ENCODE results near the gene SLC12A7.
A peak's percentile ranks its signal among the peaks of the same experiment; 100 is the strongest.

The SLC12A7 gene

DNA sequence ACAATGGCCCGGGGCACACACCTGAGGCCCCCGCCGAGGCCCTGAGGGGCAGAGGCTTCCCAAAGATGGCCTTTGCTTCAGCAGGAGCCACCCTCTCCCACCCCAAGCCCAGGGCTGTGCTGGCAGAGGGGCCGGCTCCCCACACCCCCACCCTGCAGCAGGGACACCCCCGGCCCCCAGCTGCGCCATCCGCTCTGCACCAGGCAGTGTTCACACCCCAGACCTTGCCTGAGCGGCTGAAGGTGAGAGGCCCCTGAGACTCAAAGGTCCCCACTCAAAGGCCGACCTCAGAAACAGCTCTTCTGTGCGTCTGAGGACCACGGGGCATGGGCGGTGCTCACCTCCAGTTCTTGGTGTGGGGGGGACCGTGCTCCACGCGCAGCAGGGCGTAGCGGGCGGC is 37.6 kb downstream of the SLC12A7 start:
- no peak overlapping the region for H3K4me3 ChIP-seq (replicated peaks; ENCODE audit: low read depth, low read length)
- TF ChIP-seq, protein P1, sequence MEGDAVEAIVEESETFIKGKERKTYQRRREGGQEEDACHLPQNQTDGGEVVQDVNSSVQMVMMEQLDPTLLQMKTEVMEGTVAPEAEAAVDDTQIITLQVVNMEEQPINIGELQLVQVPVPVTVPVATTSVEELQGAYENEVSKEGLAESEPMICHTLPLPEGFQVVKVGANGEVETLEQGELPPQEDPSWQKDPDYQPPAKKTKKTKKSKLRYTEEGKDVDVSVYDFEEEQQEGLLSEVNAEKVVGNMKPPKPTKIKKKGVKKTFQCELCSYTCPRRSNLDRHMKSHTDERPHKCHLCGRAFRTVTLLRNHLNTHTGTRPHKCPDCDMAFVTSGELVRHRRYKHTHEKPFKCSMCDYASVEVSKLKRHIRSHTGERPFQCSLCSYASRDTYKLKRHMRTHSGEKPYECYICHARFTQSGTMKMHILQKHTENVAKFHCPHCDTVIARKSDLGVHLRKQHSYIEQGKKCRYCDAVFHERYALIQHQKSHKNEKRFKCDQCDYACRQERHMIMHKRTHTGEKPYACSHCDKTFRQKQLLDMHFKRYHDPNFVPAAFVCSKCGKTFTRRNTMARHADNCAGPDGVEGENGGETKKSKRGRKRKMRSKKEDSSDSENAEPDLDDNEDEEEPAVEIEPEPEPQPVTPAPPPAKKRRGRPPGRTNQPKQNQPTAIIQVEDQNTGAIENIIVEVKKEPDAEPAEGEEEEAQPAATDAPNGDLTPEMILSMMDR (IDR thresholded peaks at IDR 0.05; ENCODE audit: low read length, missing control alignments), result no peak
- no peak for DNase-seq (ENCODE audit: low read depth)

DNA sequence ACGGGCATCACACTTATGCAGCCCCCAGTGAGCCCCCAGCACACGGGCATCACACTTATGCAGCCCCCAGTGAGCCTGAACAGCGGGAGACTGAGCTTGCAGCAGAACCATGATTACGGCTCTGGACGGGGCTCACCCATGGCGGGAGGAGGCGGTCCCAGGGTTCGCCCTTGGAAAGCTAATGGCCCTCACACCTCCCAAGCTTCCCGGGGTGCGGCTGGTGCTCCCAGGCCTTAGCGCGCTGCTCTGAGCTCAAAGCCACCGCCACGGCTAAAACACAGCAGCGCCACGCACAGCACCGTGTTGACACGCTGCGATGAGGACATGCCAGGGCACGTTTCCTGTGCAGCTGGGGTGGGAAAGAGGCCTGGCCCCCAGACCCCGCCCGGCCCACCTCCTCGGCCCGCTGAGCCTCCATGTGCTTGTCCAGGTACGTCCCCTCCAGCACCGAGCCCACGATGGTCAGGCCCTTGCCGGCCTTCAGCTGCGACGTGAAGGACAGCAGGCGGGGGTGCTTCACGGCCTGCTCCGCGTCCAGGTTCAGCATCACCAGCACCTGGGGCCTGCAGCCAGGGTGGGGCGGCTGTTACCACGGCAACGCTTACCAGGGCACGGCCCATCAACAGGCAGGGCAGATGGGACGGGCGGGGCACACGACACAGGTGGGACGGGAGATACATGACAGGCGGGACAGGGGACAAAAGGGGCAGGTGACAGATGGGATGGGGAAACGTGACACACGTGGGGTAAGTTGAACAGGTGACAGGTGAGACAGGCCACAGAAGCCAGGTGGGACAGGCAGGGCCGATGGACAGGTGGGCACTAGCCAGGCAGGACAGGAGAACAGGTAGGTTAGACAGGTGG is 38.4 kb downstream of the SLC12A7 start:
- TF ChIP-seq, protein P1 (IDR thresholded peaks at IDR 0.05; ENCODE audit: low read length, missing control alignments), result no peak

DNA sequence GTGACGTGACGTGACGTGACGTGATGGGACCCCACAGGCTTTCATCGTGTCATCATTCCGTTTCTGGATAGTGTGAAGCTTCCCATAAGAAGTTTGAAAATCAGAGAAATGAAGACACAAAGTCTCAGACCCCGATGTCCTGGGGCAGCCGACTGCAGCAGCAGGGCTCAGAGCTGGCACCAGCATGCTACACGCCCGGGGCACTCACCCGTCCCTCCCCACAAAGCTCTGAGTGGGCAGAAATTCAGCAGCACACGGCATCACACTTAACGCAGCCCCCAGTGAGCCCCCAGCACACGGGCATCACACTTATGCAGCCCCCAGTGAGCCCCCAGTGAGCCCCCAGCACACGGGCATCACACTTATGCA is 42.2 kb downstream of the SLC12A7 start:
- TF ChIP-seq, protein P1 (IDR thresholded peaks at IDR 0.05; ENCODE audit: low read length, missing control alignments), result no peak
- no peak overlapping the region for H3K4me3 ChIP-seq (replicated peaks; ENCODE audit: low read depth, low read length)
- DNase-seq (ENCODE audit: low read depth), result no peak

More for the DNA sequence above, 38.4 kb downstream of the SLC12A7 start:
- no peak for DNase-seq (ENCODE audit: low read depth)
- H3K4me3 ChIP-seq (replicated peaks; ENCODE audit: low read depth, low read length), result no peak overlapping the region

DNA sequence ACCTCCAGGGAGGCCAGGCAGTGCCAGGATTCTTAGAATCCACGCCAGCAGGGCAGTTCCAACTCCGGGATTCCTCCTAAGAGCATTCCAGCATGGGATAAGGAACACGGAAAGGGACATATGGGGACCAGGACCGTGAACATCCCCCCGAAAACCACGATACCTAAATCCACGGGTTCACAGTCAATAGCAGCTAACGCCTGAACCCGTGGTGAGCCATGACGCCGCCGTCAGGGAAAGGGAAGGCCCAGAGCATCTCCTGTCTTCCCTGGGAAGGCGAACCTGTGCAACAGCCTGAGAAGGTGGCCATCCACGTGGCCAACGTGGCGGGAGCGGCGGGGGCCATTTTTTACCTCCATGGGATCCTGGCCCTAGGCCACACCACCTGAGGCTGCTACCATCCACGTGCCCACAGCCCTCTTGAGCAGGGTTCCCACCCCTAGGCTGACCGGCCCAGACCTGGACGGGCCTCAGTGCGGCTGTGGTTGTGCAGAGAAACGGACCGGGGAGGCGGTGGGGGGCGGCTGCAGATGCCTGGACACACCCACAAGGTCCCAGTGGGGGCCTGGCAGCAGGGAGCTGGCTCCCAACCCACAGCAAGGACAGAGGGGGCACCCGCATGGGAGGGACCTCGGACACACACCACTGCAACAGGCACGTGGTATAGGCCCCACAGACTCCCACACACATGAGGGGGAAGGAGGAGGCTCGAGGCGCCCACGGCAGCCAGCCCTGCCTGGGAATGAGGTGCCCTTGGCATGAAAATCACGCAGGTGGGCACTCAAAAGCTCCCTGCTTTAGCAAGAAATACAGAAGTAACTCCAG is 42.8 kb downstream of the SLC12A7 start:
- DNase-seq (ENCODE audit: low read depth), result no peak
- TF ChIP-seq, protein P1 (IDR thresholded peaks at IDR 0.05; ENCODE audit: low read length, missing control alignments), result no peak
- no peak overlapping the region for H3K4me3 ChIP-seq (replicated peaks; ENCODE audit: low read depth, low read length)

DNA sequence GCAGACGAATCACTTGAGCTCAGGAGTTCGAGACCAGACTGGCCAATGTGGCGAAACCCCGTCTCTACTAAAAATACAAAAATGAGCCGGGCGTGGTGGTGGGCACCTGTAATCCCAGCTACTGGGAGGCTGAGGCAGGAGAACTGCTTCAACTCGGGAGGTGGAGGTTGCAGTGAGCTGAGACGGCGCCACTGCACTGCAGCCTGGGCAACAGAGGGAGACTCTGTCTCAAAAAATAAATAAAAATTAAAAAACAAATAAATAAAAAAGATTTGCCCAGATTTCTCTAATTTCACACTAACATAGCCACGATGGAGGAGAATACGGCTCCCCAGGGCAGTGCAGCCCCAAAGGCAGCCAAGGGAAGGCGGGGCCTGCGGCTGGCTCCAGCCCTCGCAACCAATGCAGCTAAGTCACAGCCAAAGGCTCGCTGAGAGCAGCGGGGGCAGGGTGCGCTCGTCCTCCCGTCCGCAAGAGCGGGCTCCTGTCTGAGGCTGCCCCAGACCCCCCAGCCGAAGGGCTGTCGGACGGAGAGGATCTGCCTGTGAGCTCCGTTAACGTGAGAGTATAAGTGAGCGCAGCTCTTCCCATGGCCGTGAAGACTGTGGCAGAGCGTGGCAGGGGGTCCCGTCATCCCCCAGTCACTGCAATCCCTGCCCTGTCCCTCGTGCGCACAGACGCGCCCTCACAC is 43.5 kb downstream of the SLC12A7 start:
- H3K4me3 ChIP-seq (replicated peaks; ENCODE audit: low read depth, low read length), result no peak overlapping the region
- TF ChIP-seq, protein P1 (IDR thresholded peaks at IDR 0.05; ENCODE audit: low read length, missing control alignments), result no peak
- no peak for DNase-seq (ENCODE audit: low read depth)

DNA sequence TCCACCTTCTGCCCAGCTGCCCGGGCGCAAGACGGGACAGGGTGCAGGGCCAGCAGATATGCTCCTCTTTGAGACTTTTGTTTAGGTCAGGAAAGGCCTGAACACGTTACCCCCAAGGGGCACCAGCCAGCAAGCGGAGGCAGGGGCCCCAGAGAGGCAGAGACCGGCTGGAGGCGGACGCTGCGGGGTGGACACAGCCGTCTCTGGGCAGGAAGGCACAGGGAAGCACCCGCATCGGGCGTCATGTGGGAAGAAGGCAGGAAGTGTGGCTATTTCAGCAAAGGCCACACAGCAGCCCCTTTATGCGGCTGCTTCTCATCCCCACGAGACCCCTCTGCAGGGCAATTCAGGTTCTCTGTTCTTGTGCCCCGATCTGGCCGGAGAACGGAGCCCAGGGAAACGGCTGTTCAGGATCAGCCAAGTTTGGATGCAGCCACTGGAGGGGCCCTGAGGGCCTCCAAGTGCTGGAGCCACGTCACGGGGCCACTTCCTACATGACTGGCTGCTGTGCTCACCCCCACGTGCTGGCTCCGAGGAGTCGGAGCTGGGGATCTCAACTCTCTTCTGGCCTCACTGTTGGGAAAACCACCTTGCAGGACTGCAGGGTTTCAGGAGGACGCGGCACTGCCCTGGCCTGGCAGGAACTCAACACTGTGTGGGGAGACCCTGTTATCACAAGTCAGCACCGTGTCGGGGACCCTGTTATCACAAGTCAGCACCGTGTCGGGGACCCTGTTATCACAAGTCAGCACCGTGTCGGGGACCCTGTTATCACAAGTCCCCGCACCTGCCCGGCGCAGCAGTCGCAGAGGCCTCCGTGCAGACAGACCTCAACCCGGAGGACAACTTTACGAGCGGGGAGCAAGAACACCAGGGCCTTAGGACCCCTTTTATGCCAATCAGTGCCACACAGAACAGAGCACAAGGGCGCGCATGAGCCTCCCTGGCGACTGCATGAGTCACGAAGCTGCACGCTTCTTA is 44.4 kb downstream of the SLC12A7 start:
- DNase-seq (ENCODE audit: low read depth), result peak; percentile 12
- TF ChIP-seq, protein P1 (IDR thresholded peaks at IDR 0.05; ENCODE audit: low read length, missing control alignments), result no peak

More for the DNA sequence above, 44.4 kb downstream of the SLC12A7 start:
- H3K4me3 ChIP-seq (replicated peaks; ENCODE audit: low read depth, low read length), result no peak overlapping the region
